Central memory CD4-positive, alpha-beta T cell (primary cell): Measurements from ENCODE around the gene PLD1.
A peak's percentile ranks its signal among the peaks of the same experiment; 100 is the strongest.
"Not testable (repeated sequence)": the region's sequence is repeated elsewhere in the genome, so short reads cannot be mapped to it uniquely, and the experiment has no call there.

Source experiments
- DNase-seq: peaks from one replicate; pipeline ENCODE4 v3.0.0; 2022
- total RNA-seq, 3 experiments: gene quantifications; one replicate each; lab custom pipeline; 2026; lab: John Stamatoyannopoulos, UW

The PLD1 gene
- 0 to 0.49 (median 0.07) reads per million in 3 experiments for total RNA-seq

- peak; percentile 34 for DNase-seq
Observed at GRCh38 chr3:171809861-171810628, at the start of gene PLD1. PLD1 (minus strand) TSS chr3:171810483; CDS start chr3:171738051, 72,432 bp downstream.

DNA sequence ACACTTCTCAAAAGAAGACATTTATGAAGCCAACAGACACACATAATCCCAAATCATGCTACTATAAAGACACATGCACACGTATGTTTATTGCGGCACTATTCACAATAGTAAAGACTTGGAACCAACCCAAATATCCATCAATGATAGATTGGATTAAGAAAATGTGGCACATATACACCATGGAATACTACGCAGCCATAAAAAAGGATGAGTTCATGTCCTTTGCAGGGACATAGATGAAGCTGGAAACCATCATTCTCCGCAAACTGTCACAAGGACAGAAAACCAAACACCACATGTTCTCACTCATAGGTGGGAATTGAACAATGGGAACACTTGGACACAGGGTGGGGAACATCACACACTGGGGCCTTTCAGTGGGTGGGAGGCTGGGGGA lies 48.5 kb upstream of the PLD1 start:
- not testable (repeated sequence) for DNase-seq

GRCh38 chr3:171854649-171855305 lies 44.5 kb upstream of the PLD1 start:
- DNase-seq: no peak

- DNase-seq: no peak
Observed at GRCh38 chr3:171851660-171852058, 41.4 kb upstream of the PLD1 start.

DNA sequence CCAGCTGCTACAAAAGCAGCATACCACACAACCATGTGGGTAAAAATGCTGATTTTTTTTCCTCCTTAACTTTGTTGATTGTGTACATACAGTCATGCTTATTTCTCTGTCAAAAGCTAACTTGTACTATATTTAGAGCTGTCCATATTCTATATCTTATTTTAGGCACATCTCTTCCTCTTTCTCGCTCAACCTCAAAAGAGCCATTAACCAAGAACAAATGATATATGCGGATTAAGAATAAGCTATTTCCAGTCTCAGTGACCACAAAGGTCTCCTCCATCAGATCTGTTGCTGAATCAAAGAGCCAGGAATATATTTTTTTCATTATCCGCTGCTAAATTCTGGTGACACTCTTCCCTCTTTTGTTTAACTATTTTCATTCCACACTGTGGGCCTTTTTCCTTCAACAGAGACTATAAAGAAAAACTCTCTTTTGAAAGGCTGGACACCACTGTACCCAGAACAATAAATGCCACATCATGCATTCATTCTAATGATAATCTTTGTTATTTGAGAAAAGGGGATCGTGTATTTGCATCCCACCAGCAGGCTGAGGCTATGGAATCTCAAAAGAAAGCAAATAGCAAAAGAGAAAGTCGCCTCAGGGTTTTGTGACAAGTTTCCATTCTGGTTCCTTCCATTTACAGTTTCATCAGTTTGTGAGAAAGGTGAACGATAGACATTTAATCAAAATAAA lies 40.8 kb upstream of the PLD1 start:
- DNase-seq: no peak

GRCh38 chr3:171850320-171850959 lies 40.2 kb upstream of the PLD1 start:
- DNase-seq: no peak

- DNase-seq: no peak
Observed at GRCh38 chr3:171849617-171850319, 39.5 kb upstream of the PLD1 start.

DNA sequence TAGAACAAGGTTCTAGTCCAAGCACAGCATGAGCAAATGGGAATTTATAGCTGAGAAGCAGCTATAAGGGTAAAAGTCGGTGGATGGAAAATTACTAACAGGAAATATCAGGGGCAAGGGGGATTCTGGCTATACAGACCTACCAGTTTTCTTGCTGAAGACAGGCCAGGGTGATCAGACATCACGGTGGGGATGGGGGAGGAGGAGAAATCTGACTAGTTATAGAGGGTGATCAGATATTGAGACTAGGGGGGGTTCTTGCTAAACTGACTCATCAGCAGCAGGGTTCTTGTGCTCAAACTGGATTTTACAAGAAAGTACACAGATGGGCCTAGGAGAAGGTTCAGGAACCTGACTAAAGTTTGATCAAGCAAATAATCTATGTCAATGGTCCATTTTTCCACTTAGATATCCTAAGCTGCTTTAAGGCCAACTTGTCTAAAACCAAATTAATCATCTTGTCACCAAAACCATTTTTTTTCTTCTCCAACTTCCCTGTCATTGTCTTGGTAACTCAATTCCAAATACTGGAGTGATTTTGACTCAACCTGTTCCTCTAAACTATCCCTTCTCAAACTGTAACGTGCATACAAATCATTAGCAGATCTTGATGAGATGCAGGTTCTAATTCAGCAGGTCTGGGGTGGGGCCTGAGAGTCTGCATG lies 37.4 kb upstream of the PLD1 start:
- DNase-seq: no peak

DNA sequence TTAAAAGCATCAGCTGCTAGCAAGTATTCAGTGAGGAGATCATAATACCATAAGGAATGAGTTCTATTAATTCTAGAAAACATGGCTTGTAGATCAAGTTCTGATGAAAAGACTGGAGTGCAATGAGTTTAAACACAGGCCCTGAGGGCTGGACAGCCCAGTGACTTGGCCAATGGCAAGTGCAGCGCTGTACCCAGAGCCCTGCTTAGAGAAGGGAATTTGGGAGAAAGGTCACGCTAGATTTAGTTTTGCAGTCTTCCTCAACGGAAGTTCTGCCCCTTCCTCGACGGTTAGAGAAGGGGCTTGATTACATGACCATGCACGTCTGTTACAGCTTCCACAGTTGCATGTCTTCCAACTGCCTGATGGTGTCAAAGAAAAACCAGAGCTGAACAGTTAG lies 36.9 kb upstream of the PLD1 start:
- no peak for DNase-seq

DNA sequence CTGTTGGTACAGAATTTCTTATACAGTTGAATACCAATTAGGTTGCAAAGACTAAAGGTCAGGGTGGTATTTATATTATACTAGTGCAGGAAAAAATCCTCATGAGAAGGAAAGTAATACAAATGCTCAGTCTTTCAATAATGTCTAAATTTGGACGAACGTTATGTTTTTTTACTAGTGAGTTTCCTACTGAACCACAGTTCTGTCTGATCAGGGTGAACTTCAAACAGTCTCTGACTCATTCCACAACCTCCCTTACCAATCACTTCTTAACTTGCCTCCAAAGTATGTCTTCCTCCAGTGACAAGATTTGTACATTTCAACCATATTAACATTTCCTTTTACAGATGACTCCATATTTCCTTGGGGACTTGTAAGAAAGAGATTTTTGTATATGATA lies 36.3 kb upstream of the PLD1 start:
- no peak for DNase-seq

DNA sequence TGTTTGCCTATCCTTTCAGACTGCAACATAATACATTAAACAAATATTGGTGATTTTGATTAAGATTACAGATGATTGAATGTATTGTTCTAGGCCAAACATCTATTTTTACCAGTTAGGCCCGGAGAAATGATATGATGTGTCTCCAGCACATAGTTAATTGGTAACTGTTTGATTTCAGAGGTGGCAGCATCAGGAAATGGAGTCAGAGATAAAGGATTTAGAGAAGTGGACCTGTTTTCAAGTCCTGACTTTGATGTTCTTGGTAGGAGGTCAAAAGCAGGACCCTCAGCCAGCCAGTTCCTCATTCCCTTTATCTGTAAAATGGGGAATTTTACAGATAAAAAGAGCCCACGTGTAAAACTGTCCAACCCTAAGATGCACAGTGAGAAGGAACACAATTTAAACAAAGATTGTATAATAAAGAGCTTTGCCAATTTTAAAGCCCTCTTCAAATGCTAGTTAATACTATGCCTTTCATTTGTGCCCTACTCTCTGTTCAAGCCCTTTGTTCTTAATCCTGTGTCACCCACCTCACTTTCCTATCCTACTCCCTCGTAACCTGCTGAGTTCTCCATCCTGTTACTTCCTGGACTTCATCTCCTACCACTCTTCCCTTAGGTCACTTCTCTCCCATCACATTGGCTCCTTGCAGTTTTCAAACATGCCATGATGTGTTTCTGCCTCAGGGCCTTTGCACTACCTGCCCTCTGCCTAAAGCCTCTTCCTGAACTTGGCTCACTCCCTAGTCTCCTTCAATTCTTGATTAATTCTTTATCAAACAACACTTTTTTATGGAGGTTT lies 35.4 kb upstream of the PLD1 start:
- no peak for DNase-seq

GRCh38 chr3:171844873-171845272 lies 34.6 kb upstream of the PLD1 start:
- no peak for DNase-seq

DNA sequence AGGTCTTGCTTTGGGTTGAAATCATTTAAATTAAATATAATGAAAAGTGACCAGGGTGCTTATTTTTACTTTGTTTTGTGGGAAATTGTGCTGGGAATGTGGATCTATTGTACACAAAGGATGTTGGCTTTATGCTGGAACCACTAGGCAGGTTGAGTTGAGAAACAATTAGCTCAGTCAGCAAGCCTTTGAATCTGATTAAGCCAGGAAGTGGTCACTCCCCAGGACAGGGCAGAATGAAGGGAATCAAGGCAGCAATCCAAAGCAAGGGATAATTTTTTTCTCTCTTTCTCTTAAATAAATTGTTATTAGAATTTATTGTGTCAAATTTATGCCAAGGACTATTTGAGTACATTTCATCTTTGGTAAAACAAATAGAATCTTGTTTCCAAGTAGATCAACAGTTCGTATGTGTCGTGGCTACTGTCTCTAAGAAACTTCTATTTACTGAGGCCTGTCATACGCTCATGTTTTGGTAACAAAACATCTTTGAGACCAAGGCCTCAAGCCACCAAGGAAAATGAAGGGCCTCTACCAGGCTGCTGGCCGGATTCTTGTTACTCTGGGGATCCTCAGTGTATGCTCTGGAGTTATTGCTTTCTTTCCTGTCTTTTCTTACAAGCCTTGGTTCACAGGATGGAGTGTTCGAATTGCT lies 32.7 kb upstream of the PLD1 start, which contains the start of gene TMEM212:
TSS of gene TMEM212 (plus strand) at position 486 of the 655 bp plus-strand sequence. CDS start at position 521, 35 bp downstream.
- DNase-seq: no peak

DNA sequence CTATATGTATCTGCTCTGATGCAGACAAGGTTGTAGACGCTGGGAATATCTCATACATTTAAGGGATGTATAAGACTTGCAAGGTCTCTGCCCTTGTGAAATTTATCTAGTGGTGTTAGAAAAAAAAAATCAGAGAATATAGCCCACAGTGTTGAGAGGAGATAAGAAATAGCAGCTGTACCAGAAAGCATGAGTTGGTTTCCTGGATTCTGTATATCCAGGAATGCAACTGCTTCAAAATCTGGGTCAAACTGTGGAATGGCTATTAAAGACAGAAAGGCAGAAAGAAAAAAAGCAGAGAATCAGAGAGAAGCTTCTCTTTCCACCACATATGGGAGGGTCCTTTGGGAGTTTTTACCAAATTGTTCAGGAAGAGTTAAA lies 31.3 kb upstream of the PLD1 start:
- DNase-seq: no peak

DNA sequence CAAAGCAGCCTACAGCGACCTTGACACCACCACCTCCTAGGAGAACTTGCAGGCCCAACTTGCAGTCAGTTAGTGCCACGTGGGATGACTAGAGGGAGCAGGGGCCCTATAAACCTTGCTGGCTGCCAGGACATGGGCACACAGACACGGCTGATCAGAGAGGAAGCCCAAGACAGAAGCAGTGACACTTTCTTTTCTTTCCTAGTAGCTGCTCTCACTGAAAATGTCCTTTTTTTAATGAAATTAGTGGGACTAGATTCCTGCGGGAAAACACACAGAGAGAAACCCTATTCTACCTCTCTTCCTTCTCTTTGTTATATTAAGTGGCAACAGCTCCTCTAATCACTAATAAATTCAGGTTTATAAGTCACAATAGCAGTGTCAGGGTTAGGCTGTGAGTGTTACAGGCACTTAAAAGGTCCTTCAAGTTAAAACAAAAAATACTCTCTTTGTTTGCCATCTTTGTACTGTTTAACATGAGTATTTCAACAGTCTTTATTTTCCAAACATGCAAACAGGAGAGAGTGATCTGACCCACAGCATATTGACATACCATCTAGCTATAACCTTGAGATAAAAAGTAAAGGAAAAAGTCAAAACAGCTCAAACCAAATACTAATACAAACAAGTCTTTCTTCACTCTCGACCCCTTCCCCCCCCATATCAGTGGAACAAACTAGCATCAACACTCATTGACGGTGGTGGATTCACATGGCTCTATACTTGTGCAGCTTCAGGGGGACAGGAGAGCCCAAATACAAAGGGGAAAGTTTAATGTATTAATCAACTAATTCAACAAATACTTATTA lies 30.7 kb upstream of the PLD1 start:
- no peak for DNase-seq

GRCh38 chr3:171840445-171840810 lies 30.1 kb upstream of the PLD1 start:
- DNase-seq: no peak

DNA sequence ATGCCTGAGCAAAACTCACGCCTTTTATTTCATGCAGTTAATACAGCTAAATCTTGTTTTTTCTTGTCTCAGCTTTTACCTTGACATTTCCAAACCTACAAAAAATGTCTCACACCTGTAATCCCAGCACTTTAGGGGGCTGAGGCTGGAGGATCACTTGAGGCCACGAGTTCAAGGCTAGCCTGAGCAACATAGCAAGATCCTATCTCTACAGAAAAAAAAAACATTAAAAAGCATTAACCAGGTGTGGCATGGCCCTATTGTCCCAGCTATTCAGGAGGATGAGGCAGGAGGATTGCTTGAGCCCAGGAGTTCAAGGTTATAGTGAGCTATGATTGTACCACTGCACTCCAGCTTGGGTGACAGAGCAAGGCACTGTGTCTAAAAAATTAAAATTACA lies 29.0 kb upstream of the PLD1 start:
- DNase-seq: no peak

GRCh38 chr3:171838218-171838720 lies 28.0 kb upstream of the PLD1 start:
- no peak for DNase-seq

GRCh38 chr3:171837698-171838097 lies 27.4 kb upstream of the PLD1 start:
- DNase-seq: no peak
